ENCODE results near the gene USP49.

- TF ChIP-seq, protein P1, sequence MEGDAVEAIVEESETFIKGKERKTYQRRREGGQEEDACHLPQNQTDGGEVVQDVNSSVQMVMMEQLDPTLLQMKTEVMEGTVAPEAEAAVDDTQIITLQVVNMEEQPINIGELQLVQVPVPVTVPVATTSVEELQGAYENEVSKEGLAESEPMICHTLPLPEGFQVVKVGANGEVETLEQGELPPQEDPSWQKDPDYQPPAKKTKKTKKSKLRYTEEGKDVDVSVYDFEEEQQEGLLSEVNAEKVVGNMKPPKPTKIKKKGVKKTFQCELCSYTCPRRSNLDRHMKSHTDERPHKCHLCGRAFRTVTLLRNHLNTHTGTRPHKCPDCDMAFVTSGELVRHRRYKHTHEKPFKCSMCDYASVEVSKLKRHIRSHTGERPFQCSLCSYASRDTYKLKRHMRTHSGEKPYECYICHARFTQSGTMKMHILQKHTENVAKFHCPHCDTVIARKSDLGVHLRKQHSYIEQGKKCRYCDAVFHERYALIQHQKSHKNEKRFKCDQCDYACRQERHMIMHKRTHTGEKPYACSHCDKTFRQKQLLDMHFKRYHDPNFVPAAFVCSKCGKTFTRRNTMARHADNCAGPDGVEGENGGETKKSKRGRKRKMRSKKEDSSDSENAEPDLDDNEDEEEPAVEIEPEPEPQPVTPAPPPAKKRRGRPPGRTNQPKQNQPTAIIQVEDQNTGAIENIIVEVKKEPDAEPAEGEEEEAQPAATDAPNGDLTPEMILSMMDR (tag by site-specific recombination; IDR thresholded peaks at IDR 0.05) = no peak
- TF ChIP-seq ZNF558 (tag by site-specific recombination; IDR thresholded peaks at IDR 0.05) (no peak), ZNF596 (tag by site-specific recombination; IDR thresholded peaks at IDR 0.05) (no peak), ZNF549 (tag by site-specific recombination; IDR thresholded peaks at IDR 0.05) (no peak), IKZF3 (tag by site-specific recombination; IDR thresholded peaks at IDR 0.05) (no peak)
- TF ChIP-seq, protein P2, sequence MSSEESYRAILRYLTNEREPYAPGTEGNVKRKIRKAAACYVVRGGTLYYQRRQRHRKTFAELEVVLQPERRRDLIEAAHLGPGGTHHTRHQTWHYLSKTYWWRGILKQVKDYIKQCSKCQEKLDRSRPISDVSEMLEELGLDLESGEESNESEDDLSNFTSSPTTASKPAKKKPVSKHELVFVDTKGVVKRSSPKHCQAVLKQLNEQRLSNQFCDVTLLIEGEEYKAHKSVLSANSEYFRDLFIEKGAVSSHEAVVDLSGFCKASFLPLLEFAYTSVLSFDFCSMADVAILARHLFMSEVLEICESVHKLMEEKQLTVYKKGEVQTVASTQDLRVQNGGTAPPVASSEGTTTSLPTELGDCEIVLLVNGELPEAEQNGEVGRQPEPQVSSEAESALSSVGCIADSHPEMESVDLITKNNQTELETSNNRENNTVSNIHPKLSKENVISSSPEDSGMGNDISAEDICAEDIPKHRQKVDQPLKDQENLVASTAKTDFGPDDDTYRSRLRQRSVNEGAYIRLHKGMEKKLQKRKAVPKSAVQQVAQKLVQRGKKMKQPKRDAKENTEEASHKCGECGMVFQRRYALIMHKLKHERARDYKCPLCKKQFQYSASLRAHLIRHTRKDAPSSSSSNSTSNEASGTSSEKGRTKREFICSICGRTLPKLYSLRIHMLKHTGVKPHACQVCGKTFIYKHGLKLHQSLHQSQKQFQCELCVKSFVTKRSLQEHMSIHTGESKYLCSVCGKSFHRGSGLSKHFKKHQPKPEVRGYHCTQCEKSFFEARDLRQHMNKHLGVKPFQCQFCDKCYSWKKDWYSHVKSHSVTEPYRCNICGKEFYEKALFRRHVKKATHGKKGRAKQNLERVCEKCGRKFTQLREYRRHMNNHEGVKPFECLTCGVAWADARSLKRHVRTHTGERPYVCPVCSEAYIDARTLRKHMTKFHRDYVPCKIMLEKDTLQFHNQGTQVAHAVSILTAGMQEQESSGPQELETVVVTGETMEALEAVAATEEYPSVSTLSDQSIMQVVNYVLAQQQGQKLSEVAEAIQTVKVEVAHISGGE (tag by site-specific recombination; conservative IDR thresholded peaks at IDR 0.05; ENCODE audit: low read depth) = no peak
These were observed 72.0 kb downstream of the USP49 start for GRCh38 chr6:41823178-41823577.

Data from HEK293 (cell line).